ENCODE data around the gene SNTG2.

GRCh38 chr2:1283871-1284270 lies 333.2 kb downstream of the SNTG2 start:
- TF ChIP-seq CTCF (IDR thresholded peaks at IDR 0.05) (no peak), POLR2A (IDR thresholded peaks at IDR 0.05) (no peak)
